Neural crest cell (in vitro differentiated cells): ENCODE measurements around the gene STPG3. TPM values are rescaled to one million over a fixed set of nuclear protein-coding genes. Genes with fewer than 3 reads are reported as not detected.

Source experiments
- DNase-seq: peaks from one replicate; pipeline ENCODE4 v3.0.0; 2021; ENCODE audit warnings: low read depth, mixed read lengths, low spot score
- H3K27ac Mint-ChIP-seq: one replicate; pipeline ENCODE4 v1.8.0; 2021; ENCODE audit warnings: mild to moderate bottlenecking, mixed read lengths; ENCODE audit not compliant: unreplicated experiment
- H3K27me3 Mint-ChIP-seq: 2 replicates; pipeline ENCODE4 v1.8.0; 2021; ENCODE audit warnings: low read depth, mild to moderate bottlenecking, mixed read lengths
- H3K36me3 Mint-ChIP-seq: 2 replicates; pipeline ENCODE4 v1.8.0; 2021; ENCODE audit warnings: low read depth, mild to moderate bottlenecking, mixed read lengths
- H3K4me1 Mint-ChIP-seq: 2 replicates; pipeline ENCODE4 v1.8.0; 2021; ENCODE audit warnings: mixed read lengths
- H3K4me3 Mint-ChIP-seq: one replicate; pipeline ENCODE4 v1.8.0; 2021; ENCODE audit warnings: mild to moderate bottlenecking, mixed read lengths
- H3K9me3 Mint-ChIP-seq: 2 replicates; pipeline ENCODE4 v1.8.0; 2021; ENCODE audit warnings: mixed read lengths
- total RNA-seq: library from RNA; stranded (reverse); gene quantifications from 2 replicates; pipeline ENCODE4 v1.2.1, GENCODE V29; 2021
- TF ChIP-seq, protein P1 (sequence below): fragments of 200-600 bp; sonication (generic); conservative IDR thresholded peaks from 2 replicates; pipeline ENCODE4 v1.5.0; 2021; ENCODE audit warnings: antibody characterized with exemption, mild to moderate bottlenecking

Gene STPG3
- total RNA-seq, 1 donor from 2014 or later, result 0.26 TPM

DNA sequence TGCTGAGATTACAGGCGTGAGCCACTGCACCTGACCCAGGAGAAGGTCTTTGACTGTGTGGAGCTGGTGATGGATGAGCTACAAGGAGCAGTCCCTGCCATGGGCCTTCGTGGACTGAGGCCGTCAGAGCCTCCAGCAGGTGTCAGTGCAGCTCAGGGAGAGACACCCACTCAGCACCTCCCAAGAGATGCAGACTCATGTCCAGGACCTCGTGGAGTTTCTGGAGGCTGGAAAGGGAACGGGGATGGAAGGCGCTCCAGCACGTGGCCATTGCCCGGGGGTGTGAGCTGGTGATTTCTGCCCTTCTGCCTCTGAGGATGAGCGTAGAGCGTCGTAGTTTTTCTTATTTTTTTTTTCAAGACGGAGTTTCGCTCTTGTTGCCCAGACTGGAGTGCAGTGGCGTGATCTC, 35.9 kb downstream of the STPG3 start:
- peak overlapping the region; percentile 39 for H3K4me3 Mint-ChIP-seq
- peaks cover 3% of the 10 kb centered on the region for H3K36me3 Mint-ChIP-seq
- H3K4me1 Mint-ChIP-seq, result peaks cover 5% of the 10 kb centered on the region
- H3K27me3 Mint-ChIP-seq, result peaks cover 7% of the 10 kb centered on the region
- DNase-seq, result no peak
- TF ChIP-seq, protein P1, sequence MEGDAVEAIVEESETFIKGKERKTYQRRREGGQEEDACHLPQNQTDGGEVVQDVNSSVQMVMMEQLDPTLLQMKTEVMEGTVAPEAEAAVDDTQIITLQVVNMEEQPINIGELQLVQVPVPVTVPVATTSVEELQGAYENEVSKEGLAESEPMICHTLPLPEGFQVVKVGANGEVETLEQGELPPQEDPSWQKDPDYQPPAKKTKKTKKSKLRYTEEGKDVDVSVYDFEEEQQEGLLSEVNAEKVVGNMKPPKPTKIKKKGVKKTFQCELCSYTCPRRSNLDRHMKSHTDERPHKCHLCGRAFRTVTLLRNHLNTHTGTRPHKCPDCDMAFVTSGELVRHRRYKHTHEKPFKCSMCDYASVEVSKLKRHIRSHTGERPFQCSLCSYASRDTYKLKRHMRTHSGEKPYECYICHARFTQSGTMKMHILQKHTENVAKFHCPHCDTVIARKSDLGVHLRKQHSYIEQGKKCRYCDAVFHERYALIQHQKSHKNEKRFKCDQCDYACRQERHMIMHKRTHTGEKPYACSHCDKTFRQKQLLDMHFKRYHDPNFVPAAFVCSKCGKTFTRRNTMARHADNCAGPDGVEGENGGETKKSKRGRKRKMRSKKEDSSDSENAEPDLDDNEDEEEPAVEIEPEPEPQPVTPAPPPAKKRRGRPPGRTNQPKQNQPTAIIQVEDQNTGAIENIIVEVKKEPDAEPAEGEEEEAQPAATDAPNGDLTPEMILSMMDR, result peak; percentile 66
- no peak overlapping the region for H3K27ac Mint-ChIP-seq
- peaks cover 2% of the 10 kb centered on the region for H3K9me3 Mint-ChIP-seq

DNA sequence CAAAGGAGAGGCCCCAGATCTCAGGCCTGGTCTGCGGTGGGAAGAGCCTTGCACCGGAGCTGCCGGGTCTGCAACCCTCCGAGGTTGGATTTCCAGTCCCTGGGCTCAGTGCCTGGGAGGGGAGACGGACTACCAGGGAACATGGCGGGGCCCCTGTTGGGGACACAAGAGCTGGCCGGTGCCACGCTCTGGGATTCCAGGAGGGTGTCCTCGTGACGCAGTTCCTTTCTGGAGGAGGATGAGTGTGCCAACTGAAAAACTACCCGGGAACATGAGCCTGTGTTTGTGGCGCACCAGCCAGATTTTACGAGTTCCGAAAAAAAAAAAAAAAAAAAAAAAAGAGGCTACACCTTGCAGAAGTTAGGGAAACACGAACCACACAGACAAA, 42.0 kb downstream of the STPG3 start:
- peaks cover 13% of the 10 kb centered on the region for H3K27me3 Mint-ChIP-seq
- no peaks in the 10 kb centered on the region for H3K9me3 Mint-ChIP-seq
- peaks cover 14% of the 10 kb centered on the region for H3K4me1 Mint-ChIP-seq
- peak overlapping the region; percentile 51 for H3K4me3 Mint-ChIP-seq
- TF ChIP-seq, protein P1, result no peak
- H3K36me3 Mint-ChIP-seq, result no peaks in the 10 kb centered on the region
- no peak for DNase-seq
- H3K27ac Mint-ChIP-seq, result no peak overlapping the region

DNA sequence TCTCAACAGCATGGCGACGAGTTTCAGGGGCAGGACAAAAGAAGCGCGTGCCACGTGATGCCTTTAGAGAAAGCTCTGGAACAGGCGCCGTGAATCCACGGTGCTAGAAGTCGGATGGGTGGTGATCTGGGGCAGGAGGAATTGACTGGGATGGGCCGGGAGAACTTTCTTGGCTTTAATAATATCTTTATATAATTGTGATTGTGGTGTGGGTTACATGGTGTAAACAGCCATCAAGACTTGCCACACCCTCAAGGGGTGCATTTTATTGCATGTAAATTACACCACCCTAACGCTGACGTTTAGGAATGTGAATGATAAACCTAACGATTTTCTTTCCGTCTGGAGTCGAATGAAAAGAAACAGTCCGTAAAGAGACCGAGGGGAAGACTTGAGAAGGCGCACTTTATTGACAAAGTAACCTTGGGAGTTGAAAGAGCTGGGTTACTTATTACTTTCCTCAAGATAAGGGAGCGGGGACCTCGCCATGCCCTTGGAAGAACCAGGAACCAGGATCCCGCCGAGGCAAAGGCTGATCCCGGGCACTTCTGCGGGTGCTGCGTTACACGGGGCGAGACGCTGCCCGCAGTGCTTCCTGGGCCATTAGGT, 42.5 kb downstream of the STPG3 start:
- Mint-ChIP-seq H3K4me3 (no peak overlapping the region), H3K36me3 (no peaks in the 10 kb centered on the region), H3K9me3 (no peaks in the 10 kb centered on the region), H3K27ac (no peak overlapping the region), H3K27me3 (peaks cover 14% of the 10 kb centered on the region), H3K4me1 (peaks cover 19% of the 10 kb centered on the region)
- TF ChIP-seq, protein P1, result no peak
- no peak for DNase-seq

DNA sequence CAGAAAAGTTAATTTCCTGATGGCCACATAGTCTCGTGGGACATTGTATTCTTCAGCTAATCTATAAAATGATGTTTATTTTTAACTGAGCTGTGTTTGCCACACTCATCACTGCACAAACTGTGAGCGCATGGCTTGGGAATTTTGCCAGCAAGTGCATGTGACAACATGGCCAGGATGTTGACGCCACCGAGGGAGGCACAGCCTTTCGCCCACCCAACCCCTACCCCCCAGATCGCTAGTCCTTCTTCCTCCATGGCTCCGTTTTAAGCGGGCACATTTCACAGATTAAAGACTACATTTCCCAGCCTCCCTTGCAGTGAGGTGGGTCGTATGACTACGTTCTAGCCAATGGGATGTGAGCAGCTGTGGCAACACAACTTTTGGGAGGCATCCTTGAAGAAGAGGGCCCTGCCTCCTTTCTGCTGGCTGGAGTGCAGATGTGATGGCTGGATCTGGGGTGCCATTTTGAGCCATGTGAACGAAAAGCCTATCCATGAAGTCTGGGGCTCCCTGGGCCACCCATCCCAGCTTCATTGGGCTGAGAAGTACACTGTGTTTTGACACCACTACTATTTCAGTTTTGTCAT, 43.1 kb downstream of the STPG3 start:
- H3K4me3 Mint-ChIP-seq, result peak overlapping the region; percentile 81
- H3K4me1 Mint-ChIP-seq, result peaks cover 25% of the 10 kb centered on the region
- TF ChIP-seq, protein P1, result no peak
- peaks cover 17% of the 10 kb centered on the region for H3K27me3 Mint-ChIP-seq
- no peak overlapping the region for H3K27ac Mint-ChIP-seq
- H3K36me3 Mint-ChIP-seq, result no peaks in the 10 kb centered on the region
- no peak for DNase-seq
- no peaks in the 10 kb centered on the region for H3K9me3 Mint-ChIP-seq

DNA sequence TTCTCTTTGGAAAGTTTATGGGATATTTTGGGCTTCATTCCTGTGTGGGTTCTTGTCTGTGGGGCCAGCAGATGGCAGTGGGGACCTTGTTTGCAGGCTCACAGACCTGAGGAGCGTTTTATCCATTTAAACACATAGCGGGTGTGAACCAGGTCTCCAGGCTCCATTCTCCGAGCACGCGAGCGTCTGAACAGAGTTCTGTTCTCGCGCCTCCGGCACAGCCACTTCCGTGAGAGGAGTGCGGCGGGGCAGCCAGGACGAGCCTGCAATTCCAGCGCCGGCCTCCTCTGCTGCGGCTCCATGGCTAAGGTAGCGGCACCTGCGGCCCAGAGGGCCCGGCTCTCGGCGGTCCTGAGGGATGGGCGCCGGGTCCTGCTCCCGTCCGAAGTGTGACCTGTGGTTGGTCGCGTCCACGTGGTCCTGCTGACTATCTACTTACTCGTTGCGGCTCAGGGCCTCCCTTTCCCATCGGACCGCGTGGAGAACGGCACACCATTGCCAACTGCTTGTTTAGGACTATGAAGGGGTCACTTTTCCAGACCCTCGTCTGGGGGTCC, 43.7 kb downstream of the STPG3 start:
- Mint-ChIP-seq H3K4me3 (peak overlapping the region; percentile 81), H3K27me3 (peaks cover 20% of the 10 kb centered on the region), H3K9me3 (no peaks in the 10 kb centered on the region), H3K27ac (no peak overlapping the region), H3K4me1 (peaks cover 30% of the 10 kb centered on the region), H3K36me3 (peaks cover under 1% of the 10 kb centered on the region)
- TF ChIP-seq, protein P1, result peak; percentile 45
- no peak for DNase-seq
